HEK293 (cell line): ENCODE data around the gene FRMD4B.

Experiments used
- CTCF ChIA-PET: fragments of 350-600 bp; formaldehyde crosslinking; extraction: SDS; loops from one replicate; lab custom pipeline; 2021; ENCODE audit warnings: antibody characterized with exemption; lab: Yijun Ruan, JAX
- POLR2A ChIA-PET: fragments of 300-600 bp; formaldehyde crosslinking; extraction: SDS; loops from one replicate; lab custom pipeline; 2020; ENCODE audit warnings: antibody characterized with exemption, inconsistent platforms; lab: Yijun Ruan, JAX
- H3K27ac ChIP-seq: fragments of 200-500 bp; sonication (Bioruptor generic); 2 replicates; pipeline ENCODE4 v1.5.1; 2014; ENCODE audit warnings: low read depth, low read length, control low read depth, inconsistent platforms; ENCODE audit errors: extremely low read depth
- H3K36me3 ChIP-seq, 2 experiments: fragments of 200-500 bp in 1 of 2; sonication (Bioruptor generic) in 1 of 2; 1 replicate in 1 of 2; 2 replicates in 1 of 2; pipeline ENCODE4 v1.5.1; 2014 to 2017; ENCODE audit warnings: inconsistent platforms in 2 of 2, low read length in 2 of 2; ENCODE audit not compliant: control insufficient read depth in 2 of 2, insufficient read depth in 1 of 2
- H3K4me1 ChIP-seq: fragments of 200-500 bp; sonication (Bioruptor generic); 2 replicates; pipeline ENCODE4 v1.5.1; 2014; ENCODE audit warnings: mild to moderate bottlenecking, low read length, inconsistent platforms; ENCODE audit not compliant: control insufficient read depth, insufficient read depth
- H3K4me3 ChIP-seq: 2 replicates; pipeline ENCODE4 v1.5.1; 2011; ENCODE audit warnings: low read depth, mild to moderate bottlenecking, control low read depth, low read length, moderate library complexity
- H3K9me3 ChIP-seq: fragments of 200-500 bp; sonication (Bioruptor generic); 2 replicates; pipeline ENCODE4 v1.5.1; 2014; ENCODE audit warnings: low read depth, low read length, inconsistent platforms; ENCODE audit not compliant: control insufficient read depth, insufficient read depth
- HOXD13 ChIP-seq: sonication (generic); formaldehyde crosslinking; IDR thresholded peaks from 2 replicates; pipeline ENCODE4 v1.8.0; 2022; ENCODE audit warnings: missing genetic modification reagents, borderline replicate concordance
- KLF16 ChIP-seq: fragments of 450-650 bp; formaldehyde crosslinking; IDR thresholded peaks from 2 replicates; pipeline ENCODE4 v1.5.1; 2017; ENCODE audit warnings: missing biosample characterization, missing genetic modification characterization
- MYNN ChIP-seq: fragments of 450-650 bp; formaldehyde crosslinking; IDR thresholded peaks from 2 replicates; pipeline ENCODE4 v1.5.1; 2016; ENCODE audit warnings: missing biosample characterization, missing genetic modification characterization, borderline replicate concordance
- ZBTB21 ChIP-seq: fragments of 450-650 bp; formaldehyde crosslinking; IDR thresholded peaks from 2 replicates; pipeline ENCODE4 v1.5.1; 2017; ENCODE audit warnings: missing biosample characterization, missing genetic modification characterization
- ZBTB48 ChIP-seq: fragments of 450-650 bp; formaldehyde crosslinking; IDR thresholded peaks from 2 replicates; pipeline ENCODE4 v1.5.1; 2016; ENCODE audit warnings: missing biosample characterization, missing genetic modification characterization
- ZBTB7A ChIP-seq: fragments of 450-650 bp; formaldehyde crosslinking; IDR thresholded peaks from 2 replicates; pipeline ENCODE4 v1.5.1; 2016; ENCODE audit warnings: low read depth, missing biosample characterization, missing genetic modification characterization
- ZEB2 ChIP-seq: fragments of 450-650 bp; formaldehyde crosslinking; IDR thresholded peaks from 2 replicates; pipeline ENCODE4 v1.5.1; 2016; ENCODE audit warnings: missing biosample characterization, missing genetic modification characterization
- ZFP41 ChIP-seq: fragments of 450-650 bp; formaldehyde crosslinking; IDR thresholded peaks from 2 replicates; pipeline ENCODE4 v1.5.1; 2016; ENCODE audit warnings: missing biosample characterization, missing genetic modification characterization, borderline replicate concordance
- ZNF133 ChIP-seq: fragments of 450-650 bp; formaldehyde crosslinking; IDR thresholded peaks from 2 replicates; pipeline ENCODE4 v1.5.1; 2016; ENCODE audit warnings: missing biosample characterization, missing genetic modification characterization
- ZNF157 ChIP-seq: fragments of 450-650 bp; formaldehyde crosslinking; IDR thresholded peaks from 2 replicates; pipeline ENCODE4 v1.5.1; 2016; ENCODE audit warnings: missing biosample characterization, missing genetic modification characterization
- ZNF302 ChIP-seq: fragments of 450-650 bp; formaldehyde crosslinking; IDR thresholded peaks from 2 replicates; pipeline ENCODE4 v1.5.1; 2016; ENCODE audit warnings: missing biosample characterization, missing genetic modification characterization, low read depth
- ZNF354C ChIP-seq: fragments of 450-650 bp; formaldehyde crosslinking; IDR thresholded peaks from 2 replicates; pipeline ENCODE4 v1.5.1; 2016; ENCODE audit warnings: missing biosample characterization, missing genetic modification characterization, low read depth, borderline replicate concordance
- ZNF423 ChIP-seq: fragments of 450-650 bp; formaldehyde crosslinking; IDR thresholded peaks from 2 replicates; pipeline ENCODE4 v1.5.1; 2016; ENCODE audit warnings: missing biosample characterization, missing genetic modification characterization
- ZNF488 ChIP-seq: fragments of 450-650 bp; formaldehyde crosslinking; IDR thresholded peaks from 2 replicates; pipeline ENCODE4 v1.5.1; 2016; ENCODE audit warnings: missing biosample characterization, missing genetic modification characterization
- ZNF501 ChIP-seq: fragments of 450-650 bp; formaldehyde crosslinking; IDR thresholded peaks from 2 replicates; pipeline ENCODE4 v1.5.1; 2016; ENCODE audit warnings: missing biosample characterization, missing genetic modification characterization
- ZNF514 ChIP-seq: fragments of 450-650 bp; formaldehyde crosslinking; IDR thresholded peaks from 2 replicates; pipeline ENCODE4 v1.5.1; 2016; ENCODE audit warnings: missing biosample characterization, missing genetic modification characterization
- ZNF549 ChIP-seq: fragments of 450-650 bp; IDR thresholded peaks from 2 replicates; pipeline ENCODE4 v1.5.1; 2018; ENCODE audit warnings: missing biosample characterization, missing genetic modification characterization, mild to moderate bottlenecking, inconsistent platforms, moderate library complexity
- ZNF555 ChIP-seq: fragments of 450-650 bp; formaldehyde crosslinking; conservative IDR thresholded peaks from 2 replicates; pipeline ENCODE4 v1.5.1; 2017; ENCODE audit warnings: missing biosample characterization, mild to moderate bottlenecking, missing genetic modification characterization, inconsistent platforms
- ZNF600 ChIP-seq: fragments of 450-650 bp; formaldehyde crosslinking; IDR thresholded peaks from 2 replicates; pipeline ENCODE4 v1.5.1; 2016; ENCODE audit warnings: missing biosample characterization, missing genetic modification characterization
- ZNF639 ChIP-seq: fragments of 450-650 bp; formaldehyde crosslinking; IDR thresholded peaks from 2 replicates; pipeline ENCODE4 v1.5.1; 2016; ENCODE audit warnings: missing biosample characterization, missing genetic modification characterization
- ZNF658 ChIP-seq: fragments of 450-650 bp; formaldehyde crosslinking; IDR thresholded peaks from 2 replicates; pipeline ENCODE4; 2016; ENCODE audit warnings: missing biosample characterization, missing genetic modification characterization
- ZNF843 ChIP-seq: fragments of 450-650 bp; formaldehyde crosslinking; IDR thresholded peaks from 2 replicates; pipeline ENCODE4 v1.5.1; 2016; ENCODE audit warnings: missing biosample characterization, missing genetic modification characterization
- ZSCAN16 ChIP-seq: fragments of 450-650 bp; formaldehyde crosslinking; IDR thresholded peaks from 2 replicates; pipeline ENCODE4 v1.5.1; 2016; ENCODE audit warnings: missing biosample characterization, missing genetic modification characterization
- ZSCAN4 ChIP-seq: fragments of 450-650 bp; formaldehyde crosslinking; IDR thresholded peaks from 2 replicates; pipeline ENCODE4 v1.5.1; 2017; ENCODE audit warnings: missing biosample characterization, missing genetic modification characterization

Gene FRMD4B

GRCh38 chr3:69205385-69205784 lies 180.5 kb downstream of the FRMD4B start:
- ChIA-PET CTCF (no interaction called here), POLR2A (no interaction called here)
- Histone ChIP-seq H3K4me1 (peaks cover 3% of the 10 kb centered on the region; the same call in 1 of the 2 replicates), H3K9me3 (no peaks in the 10 kb centered on the region), H3K4me3 (no peak overlapping the region), H3K36me3 (no peaks in the 10 kb centered on the region), H3K27ac (no peak overlapping the region)
- TF ChIP-seq ZNF302 (no peak), ZNF514 (no peak), ZNF555 (tag by site-specific recombination) (no peak), ZSCAN16 (tag by site-specific recombination) (no peak), HOXD13 (CRISPR knock-in tag) (no peak), ZNF600 (tag by site-specific recombination) (no peak), ZNF843 (tag by site-specific recombination) (no peak), KLF16 (tag by site-specific recombination) (no peak), ZNF354C (no peak), ZNF488 (no peak), ZNF157 (tag by site-specific recombination) (no peak), ZNF549 (tag by site-specific recombination) (no peak), ZNF501 (tag by site-specific recombination) (no peak), ZNF639 (tag by site-specific recombination) (no peak), ZSCAN4 (no peak), ZFP41 (tag by site-specific recombination) (no peak), MYNN (tag by site-specific recombination) (no peak), ZEB2 (tag by site-specific recombination) (no peak), ZNF658 (tag by site-specific recombination) (no peak), ZBTB48 (tag by site-specific recombination) (no peak)

GRCh38 chr3:69204315-69204957 lies 181.5 kb downstream of the FRMD4B start:
- CTCF ChIA-PET, result no interaction called here

More at GRCh38 chr3:69204315-69204957, 181.5 kb downstream of the FRMD4B start:
- no peak for TF ChIP-seq ZBTB21
- TF ChIP-seq ZNF133, result no peak
- no peak for TF ChIP-seq ZNF423 (tag by site-specific recombination)
- TF ChIP-seq ZBTB7A, result no peak
- POLR2A ChIA-PET, result no interaction called here
- no peaks in the 10 kb centered on the region for H3K9me3 ChIP-seq
- no peaks in the 10 kb centered on the region for H3K36me3 ChIP-seq
- no peak overlapping the region for H3K27ac ChIP-seq
- H3K4me1 ChIP-seq, result peaks cover 3% of the 10 kb centered on the region; the same call in 1 of the 2 replicates
- H3K4me3 ChIP-seq, result no peak overlapping the region
